Neural progenitor cell (in vitro differentiated cells): ENCODE measurements around the gene ABHD15.

Experiments used
- CTCF ChIP-seq: fragments of 200-600 bp; sonication (generic); IDR thresholded peaks from 2 replicates; pipeline ENCODE4 v1.5.1; 2017; ENCODE audit warnings: antibody characterized with exemption, mild to moderate bottlenecking
- EZH2 ChIP-seq: fragments of 200-600 bp; sonication (generic); IDR thresholded peaks from 2 replicates; pipeline ENCODE4 v1.6.1; 2017; ENCODE audit warnings: antibody characterized with exemption, mild to moderate bottlenecking, moderate library complexity
- EZH2phosphoT487 ChIP-seq: fragments of 200-600 bp; sonication (generic); IDR thresholded peaks from 2 replicates; pipeline ENCODE4 v1.6.1; 2017; ENCODE audit warnings: antibody characterized with exemption

- no peak for TF ChIP-seq CTCF
- no peak for TF ChIP-seq EZH2
- no peak for TF ChIP-seq EZH2phosphoT487
Observed at GRCh38 chr17:29607557-29608195, 40.8 kb upstream of the ABHD15 start.
